ENCODE results near the gene PDXP.
"Not testable (repeated sequence)": the region's sequence is repeated elsewhere in the genome, so short reads cannot be mapped to it uniquely, and the experiment has no call there.

The PDXP gene

DNA sequence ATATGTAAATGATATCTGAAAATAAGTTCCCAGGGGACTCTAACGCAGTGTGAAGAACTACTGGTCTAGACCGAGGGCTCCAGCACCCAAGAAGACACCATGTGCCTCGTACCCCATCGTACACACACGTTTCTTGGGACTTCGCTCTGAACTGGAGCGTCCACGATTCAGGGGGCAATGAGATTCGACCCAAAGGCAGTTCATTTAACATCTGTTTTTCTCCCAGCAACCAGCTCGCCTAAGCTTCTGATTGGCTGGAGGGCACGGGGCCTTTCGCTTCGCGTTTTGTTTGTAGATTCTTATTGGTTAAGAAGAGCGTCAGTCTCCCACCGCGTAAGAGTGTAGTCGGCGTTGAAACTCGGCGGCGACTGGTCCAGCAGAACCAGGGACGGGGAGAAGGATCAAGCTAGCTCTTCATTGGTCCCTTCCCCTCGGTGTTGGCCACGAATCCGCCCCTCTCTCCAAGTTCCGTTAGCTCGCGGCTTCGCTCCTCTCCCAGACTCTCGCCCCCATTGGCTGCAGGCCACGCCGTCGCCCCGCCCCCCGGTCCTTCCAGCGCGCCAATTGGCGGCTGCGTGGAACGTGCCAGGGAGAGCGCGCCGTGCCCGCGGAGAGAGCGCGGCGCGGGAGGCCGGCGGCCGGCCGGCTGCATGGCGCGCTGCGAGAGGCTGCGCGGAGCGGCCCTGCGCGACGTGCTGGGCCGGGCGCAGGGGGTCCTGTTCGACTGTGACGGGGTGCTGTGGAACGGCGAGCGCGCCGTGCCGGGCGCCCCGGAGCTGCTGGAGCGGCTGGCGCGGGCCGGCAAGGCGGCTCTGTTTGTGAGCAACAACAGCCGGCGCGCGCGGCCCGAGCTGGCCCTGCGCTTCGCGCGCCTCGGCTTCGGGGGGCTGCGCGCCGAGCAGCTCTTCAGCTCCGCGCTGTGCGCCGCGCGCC, at the start of gene PDXP:
TSS of gene PDXP (plus strand) at position 591 of the 933 bp plus-strand sequence. CDS start at position 651, 60 bp downstream.
- no peak for DNase-seq

DNA sequence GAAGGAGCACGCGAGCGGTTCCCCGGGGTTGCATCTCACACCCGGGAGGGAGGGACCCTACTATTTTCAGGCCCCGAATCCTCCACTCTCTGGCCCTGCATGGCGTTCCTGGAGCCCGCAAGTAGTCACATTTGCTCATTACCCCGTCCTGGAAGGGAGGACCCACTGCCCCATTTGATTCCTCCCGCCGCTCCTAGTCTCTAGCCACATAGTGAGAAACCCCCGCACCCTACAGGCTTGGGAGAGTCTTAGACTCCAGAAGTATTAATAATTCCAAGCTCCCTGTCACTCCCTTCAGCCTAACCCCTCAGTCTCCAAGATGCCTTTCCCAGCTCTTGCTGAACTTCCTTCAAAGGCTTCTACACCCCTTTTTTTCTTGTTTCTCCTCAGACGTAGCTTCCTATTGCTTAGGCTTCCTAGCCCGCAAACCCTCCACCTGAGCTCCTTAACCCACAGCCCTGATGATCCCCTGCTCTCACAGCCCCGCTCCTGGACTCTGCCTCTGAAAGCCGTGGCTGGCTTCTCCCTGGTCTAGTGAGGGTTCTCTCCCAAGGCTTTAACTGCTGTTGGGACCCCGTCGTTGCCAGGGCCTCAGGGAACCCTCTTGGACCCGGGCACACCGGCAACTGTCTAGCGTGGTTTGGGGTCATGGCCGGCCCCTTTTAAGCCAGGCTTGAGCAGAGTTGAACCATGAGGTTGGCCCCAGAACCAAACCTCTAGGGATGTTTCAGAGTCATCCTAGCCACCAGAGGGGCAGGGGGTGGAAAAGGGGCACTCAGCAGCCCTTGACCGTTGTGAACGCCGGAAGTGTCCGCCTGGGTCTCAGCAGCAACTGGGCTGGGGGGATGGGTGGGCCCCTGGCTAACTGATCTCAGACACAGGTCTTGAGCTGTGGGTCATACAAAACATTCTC, 49.0 kb upstream of the PDXP start:
- no peak for DNase-seq

DNA sequence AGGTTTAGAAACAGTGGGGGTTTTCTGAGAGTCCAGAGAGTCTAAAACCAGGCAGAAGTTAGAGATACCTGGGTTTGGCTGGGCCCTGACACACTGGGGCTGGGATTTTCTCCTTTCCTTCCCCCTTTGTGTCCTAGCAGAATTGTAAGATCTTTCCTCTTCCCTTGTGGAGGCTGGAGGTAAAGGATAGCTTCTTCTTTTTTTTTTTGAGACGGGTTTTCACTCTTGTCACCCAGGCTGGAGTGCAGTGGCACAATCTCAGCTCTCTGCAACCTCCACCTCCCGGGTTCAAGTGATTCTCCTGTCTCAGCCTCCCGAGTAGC, 48.4 kb upstream of the PDXP start:
- DNase-seq, result not testable (repeated sequence)

DNA sequence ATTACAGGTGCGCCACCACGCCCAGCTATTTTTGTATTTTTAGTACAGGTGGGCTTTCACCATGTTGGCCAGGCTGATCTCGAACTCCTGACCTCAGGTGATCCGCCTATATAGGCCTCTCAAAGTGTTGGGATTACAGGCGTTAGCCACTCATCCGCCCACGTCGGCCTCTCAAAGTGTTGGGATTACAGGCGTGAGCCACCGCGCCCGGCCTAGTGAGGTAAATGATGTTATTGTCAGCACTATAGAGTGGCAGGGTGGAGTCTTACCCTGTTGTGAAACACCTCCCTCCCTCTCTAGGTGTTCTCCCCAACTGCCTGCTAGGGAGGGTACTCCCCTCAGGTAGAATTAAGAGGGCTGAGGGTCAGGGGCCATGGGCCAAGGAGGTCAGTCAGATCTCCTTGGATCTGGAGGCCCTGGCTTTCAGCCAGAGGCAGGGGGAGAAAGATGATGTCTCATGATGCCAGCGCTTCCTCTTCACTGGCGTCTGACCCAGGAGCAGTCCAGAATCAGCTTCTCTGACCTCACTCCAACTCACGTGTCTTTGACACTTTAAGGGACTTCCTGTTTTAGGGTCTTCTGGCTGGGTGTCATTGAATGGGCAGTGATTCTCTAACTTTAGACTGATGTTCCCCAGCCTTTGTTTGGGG, 47.9 kb upstream of the PDXP start:
- no peak for DNase-seq

DNA sequence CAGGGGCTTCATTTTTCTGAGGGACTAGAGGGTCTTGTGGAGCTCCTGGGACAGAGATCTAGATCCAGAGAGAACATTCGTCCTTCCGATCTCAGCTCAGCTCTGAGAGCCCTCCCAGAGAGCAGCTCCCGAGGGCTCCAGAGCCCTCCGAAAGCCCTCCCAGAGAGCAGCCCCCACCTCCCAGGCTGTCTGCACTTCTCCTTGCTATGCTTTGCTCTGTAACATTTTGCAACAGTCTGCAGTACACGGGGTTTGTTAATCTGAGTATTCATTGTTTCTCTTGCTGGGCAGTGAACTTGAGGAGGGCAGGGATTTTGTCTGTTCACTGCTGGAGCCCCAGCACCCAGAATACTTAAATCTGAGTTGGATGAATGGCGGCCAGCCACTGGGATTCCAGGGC, 47.3 kb upstream of the PDXP start:
- no peak for DNase-seq

- no peak for DNase-seq
Measured at GRCh38 chr22:37616201-37617083, 42.1 kb upstream of the PDXP start.

DNA sequence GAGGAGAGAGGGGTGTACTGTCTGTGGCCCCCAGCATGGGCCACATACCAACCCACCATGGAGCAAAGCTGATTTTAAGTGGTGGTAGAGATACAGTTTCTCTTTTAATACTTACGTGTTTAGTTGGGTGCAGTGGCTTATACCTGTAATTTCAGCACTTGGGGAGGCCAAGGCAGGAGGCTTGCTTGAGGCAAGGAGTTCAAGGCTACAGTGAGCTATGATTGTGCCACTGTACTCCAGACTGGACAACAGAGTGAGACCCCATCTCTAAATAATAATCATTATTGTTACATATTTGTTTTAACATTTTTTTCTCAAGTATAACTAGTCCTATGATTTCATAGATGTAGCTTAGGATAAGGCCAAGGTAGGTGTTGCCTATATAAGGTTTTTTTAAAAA, 41.1 kb upstream of the PDXP start:
- DNase-seq, result no peak

GRCh38 chr22:37618072-37618656, 40.4 kb upstream of the PDXP start:
- no peak for DNase-seq

GRCh38 chr22:37618674-37619073, 39.8 kb upstream of the PDXP start:
- DNase-seq, result no peak

DNA sequence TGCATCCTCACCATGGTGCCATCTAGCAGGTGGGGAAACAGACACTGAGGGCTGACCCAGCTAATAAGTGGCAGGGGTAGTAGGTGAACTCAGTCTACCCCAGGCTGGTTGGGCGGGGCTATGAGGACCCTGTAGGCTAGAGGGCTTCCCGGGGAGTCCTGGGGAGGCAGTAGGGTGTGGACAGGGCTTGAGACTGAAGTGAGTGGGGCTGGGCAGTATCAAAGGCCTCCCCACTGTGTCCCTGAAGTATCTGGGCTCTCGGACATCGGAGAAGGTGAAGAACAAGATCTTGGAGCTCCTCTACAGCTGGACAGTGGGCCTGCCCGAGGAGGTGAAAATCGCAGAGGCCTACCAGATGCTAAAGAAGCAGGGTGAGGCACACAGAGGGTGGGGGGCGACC, 38.5 kb upstream of the PDXP start:
- no peak for DNase-seq

GRCh38 chr22:37621352-37621860, 37.1 kb upstream of the PDXP start:
- no peak for DNase-seq

DNA sequence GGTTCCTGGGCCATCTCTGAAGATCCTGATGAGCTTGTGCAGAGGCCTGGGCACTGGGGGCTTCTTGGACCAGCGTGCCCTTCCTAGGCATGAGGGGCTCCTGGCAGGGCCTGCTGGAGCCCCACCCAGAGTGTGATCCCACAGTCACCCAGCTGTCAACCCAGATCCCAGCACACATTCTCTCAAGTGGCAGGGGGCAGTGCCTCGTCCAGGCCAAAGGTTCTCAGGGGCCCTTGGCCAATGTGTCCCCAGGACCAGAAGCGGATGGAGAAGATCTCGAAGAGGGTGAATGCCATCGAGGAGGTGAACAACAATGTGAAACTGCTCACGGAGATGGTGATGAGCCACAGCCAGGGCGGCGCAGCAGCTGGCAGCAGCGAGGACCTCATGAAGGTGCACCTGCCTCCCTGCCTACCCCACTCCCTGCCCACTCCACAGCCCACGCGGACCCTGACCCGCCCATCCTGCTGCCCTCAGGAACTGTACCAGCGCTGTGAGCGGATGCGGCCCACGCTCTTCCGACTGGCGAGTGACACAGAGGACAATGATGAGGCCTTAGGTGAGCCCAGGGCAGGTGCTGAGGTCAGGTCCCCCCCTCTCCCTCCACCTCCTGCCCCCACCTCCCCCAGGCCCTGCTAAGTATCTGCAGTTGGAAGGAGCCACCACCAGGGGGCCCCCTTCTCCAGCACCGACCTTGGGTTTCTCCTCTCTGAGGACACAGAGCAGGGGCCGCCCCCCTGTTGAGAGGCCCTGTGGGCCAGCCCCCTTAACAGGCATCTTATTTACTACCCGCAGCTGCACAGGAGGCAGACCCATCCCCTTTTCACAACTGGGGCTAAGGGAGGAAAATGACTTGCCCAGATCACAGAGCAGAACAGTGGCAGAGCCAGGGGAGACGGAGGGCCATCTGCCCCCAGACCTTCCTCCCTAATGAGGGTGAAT, 35.2 kb upstream of the PDXP start:
- no peak for DNase-seq

DNA sequence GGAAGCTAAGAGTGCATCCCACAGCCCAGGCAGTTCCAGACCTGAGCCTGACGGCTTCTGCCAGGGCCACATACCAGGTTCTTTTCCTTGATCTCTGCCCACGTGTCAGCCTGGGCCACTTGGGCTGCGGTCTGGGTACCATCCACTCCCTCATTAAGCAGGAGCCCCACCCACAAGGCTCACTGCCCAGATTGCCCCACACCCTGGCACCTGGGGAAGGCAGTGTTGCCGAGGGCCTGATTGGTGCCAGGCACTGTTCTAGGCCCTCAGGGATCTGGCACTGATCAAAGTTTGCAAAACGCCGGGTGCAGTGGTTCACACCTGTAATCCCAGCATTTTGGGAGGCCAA, 34.5 kb upstream of the PDXP start:
- no peak for DNase-seq

DNA sequence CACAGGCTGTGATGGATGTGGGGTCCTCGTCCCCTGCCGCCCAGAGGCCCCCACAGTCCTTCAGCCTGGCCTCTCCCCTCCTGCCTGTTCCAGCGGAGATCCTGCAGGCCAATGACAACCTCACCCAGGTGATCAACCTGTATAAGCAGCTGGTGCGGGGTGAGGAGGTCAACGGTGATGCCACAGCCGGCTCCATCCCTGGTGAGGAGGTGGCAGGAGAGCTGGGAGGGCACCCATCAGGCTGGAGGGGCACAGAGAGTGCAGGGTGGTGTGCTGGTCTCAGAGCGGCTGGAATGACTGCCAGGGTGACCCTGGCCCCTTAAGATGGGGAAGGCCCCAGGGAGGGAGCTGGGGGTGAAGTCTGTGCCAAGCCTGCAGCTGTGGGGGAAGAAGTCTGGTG, 33.6 kb upstream of the PDXP start:
- DNase-seq, result no peak

DNA sequence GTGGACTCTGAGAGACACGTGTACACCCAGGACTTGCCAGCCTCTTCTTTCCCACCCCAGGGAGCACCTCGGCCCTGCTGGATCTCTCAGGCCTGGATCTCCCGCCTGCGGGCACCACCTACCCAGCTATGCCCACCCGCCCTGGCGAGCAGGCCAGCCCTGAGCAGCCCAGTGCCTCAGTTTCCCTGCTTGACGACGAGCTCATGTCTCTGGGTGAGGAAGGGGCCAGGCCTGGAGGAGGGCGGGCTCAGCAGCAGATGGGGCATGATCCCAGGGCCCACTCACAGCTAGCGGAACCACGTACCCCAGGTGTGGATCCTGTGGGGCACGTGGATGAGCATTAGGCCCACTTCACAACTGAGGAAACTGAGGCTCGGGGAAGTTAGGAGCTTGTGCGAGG, 32.8 kb upstream of the PDXP start:
- no peak for DNase-seq

GRCh38 chr22:37626144-37626543, 32.4 kb upstream of the PDXP start:
- DNase-seq, result no peak

DNA sequence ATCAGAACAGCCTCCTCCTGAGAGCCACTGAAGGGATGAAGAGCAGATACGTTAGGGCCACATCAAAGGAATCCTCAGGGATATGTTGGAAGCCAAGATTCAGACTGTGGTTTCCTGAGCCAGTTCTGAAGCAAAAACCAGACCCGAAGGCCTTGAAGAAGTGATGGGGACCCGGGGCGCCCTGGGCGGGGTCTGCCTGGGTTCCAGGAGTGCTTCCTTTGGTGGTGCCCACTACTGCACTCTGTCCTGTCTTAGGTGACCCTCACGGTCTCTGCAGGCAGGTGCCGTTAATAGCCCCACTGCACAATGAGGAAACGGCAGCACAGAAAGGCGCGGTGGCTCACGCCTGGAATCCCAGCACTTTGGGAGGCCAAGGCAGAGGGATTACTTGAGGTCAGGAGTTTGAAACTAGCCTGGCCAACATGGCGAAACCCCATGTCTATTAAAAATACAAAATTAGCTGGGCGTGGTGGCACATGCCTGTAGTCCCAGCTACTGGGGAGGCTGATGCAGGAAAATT, 31.9 kb upstream of the PDXP start:
- DNase-seq, result no peak

DNA sequence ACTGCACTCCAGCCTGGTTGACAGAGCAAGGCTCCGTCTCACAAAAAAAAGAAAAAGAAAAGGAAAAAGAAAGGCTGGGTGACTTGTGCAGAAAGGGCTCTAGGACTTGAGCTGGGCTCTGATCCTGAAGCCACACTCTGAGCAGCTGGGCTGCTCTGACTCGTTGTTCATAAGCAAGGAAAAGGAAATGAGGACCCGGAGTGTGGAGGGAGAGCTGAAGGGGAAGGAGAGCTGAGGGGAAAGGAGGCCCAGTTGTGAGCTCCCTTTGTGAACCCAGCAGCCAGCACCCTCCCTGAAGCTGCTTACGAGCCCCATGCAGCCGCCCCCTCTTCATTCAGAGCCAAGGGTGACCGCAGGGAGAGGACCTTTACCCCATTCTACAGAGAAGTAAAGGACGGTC, 31.4 kb upstream of the PDXP start:
- no peak for DNase-seq

DNA sequence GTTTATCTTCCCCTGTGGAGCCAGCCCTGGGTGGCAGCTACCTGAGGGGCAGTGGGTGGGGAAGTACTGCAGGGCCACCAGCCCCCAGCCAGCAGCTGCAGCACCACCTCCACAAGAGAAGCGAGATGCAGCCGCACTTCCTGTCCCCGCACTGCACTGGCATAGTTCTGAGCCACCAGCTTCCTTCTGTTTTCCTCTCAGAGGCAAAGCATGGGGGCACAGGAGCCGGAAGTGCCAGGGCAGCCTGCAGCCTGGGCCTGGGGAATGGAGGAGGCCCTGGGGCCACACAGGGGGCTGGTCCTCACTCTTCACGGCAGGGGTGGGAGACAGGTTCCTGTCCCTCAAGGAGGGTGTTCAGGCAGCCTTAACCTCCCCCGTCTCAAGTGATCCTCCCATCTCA, 31.0 kb upstream of the PDXP start:
- DNase-seq, result no peak

GRCh38 chr22:37628830-37629229, 29.7 kb upstream of the PDXP start:
- DNase-seq, result no peak

Data from cortex of kidney (tissue), 1 donor.